HG03354 (cell line): ENCODE results near the gene PANK4.
"Not testable (repeated sequence)": the region's sequence is repeated elsewhere in the genome, so short reads cannot be mapped to it uniquely, and the experiment has no call there.

Experiments
- ATAC-seq: cut with Tn5 transposase; IDR thresholded peaks from one replicate; pipeline ENCODE4 v1.9.1; 2021; ENCODE audit warnings: mild to moderate bottlenecking; ENCODE audit not compliant: unreplicated experiment, poor library complexity, severe bottlenecking

PANK4 gene

DNA sequence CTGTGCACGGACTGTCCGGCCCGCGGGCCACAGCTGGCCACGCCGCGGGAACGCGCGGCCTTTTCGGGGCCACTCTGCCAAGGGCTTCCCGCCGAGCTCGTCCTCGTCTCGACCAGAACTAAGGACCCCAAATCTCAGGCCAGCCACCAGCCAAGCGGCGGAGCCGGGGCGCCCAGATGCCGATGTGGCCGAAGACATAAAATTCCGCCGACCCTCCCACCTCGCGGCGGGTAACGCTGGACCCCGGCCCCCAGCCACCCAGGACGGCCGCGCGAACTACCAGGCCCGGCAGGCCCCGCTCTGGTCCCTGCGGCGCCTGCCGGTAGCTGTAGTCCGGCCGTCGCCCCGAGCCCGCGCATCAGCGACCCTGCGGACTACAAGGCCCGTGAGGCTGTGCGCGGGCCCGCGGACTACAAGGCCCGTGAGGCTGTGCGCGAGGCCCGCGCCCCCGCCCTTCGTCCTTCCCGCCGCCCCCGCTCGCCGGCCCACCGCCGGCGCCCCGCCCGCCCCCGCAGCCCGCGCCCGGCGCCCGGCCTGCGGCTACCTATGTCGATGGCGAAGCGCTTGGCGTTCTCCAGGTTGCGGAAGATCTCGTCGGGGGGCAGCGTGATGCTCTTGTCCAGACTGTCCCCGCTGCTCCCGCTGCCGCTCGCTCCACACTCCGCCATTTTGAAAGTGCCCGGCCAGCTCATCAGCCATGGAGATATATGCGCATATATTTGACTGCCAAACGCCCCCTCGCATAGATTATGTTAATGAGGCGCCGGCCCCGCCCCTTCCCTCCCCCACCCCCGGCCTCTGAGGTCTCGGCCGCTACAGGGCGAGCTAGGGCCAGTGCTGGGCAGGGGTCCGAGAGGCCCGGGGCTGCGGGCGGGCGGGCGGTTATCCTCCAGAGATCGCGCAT lies at the start of gene PANK4:
Gene PANK4 (minus strand): TSS at position 677 of the 904 bp plus-strand sequence. CDS start 9 bp downstream, at position 668.
- ATAC-seq, result peak; percentile 87

DNA sequence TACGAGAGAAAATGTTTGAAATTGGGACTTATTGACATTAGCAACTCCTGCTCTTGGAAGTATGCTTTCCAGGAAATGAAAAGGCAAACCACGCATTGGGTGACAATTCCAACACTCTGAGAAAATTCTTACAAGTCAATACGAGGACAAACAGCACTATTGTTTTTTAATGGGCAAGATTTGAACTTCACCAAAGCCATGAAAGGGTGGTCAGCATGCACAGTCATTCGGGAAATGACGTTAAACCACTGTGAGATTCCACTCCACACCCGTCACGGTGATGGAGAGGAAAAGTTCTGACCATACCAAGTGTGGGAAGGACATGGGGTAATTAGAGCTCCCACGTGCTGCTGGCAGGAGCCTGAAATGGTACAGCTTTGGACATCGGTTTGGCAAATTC lies 48.0 kb upstream of the PANK4 start:
- ATAC-seq, result no peak

DNA sequence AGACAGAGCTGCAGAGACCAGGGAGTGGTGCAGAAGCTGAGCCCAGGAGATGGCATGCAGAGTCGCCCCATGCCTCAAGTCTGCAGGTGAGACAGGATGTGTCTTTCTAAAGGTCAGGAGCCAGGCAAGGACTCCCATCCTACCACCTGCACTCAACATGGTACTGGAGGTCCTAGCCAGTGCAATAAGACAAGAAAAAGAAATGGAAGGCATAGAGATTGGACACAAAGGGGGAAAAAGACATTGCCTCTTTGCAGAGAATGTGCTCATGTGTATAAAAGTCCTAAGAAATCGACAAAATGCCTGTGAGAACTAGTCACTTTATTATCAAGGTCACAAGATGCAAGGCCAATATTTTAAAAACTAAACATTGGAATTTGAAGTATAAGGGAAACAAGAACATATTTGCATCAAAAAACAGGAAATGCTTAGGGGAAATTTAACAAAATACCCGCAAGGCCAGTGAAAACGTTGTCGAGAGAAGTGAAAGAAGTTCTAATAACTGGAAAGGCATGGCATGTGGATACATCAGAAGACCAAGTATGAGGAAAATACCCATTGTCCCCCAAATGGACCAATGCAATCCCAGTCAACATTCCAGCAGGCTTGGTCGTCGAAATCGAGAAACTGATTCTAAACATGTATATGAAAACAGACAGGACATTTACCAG lies 47.0 kb upstream of the PANK4 start:
- no peak for ATAC-seq

DNA sequence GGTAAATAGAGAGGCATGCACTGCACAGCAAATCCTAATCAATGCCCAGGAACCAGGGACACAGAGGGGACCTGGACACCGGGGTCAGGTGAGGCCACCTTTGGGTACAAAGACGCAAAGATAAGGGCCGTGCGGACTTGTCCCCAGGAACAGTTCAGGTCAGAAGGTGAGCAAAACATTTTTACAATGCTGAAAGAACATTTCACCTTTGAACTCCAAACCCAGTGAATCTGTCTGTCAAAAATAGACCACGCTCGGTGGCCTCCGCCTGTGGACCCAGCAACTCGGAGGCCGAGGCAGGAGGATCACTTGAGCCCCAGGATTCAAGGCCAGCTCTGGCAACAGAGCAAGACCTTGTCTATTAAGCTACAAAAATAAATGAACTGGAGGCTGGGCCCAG lies 45.0 kb upstream of the PANK4 start:
- ATAC-seq, result no peak

DNA sequence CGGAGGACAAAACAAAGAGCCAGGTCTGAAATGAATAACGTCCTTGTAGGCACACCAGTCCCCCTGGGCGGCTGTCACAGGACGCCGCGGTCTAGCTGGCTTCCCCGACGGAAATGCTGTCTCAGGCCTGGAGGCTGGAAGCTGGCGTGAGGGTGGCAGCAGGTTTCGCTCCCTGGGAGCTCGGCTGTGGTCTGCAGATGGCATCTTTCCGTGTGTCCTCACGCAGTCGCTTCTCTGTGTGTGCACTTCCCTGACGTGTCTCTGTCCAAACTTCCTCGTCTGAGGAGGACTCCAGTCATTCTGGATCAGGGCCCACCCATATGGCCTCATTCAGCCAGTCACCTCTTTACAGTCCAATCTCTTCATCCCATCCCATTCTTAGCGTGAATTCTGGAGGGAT lies 43.9 kb upstream of the PANK4 start:
- no peak for ATAC-seq

DNA sequence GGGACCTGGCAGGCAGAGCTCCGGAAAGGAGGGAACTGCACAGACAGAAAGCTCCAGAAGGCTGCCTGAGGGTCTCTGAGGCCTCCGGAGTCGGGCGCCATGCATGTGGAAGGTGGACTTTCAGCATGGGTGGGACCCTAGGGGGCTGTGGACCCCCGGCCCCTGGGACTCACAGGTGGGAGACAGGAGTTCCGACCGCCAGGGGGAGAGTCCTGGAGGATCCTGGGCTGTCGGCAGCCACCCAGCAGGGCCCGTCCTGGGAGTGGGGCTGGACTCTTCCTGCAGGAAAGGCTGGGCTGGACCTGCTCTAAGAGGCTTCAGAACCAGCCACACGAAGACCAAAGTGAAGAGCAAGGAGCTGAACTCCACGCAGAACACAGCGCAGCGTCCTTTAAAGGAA lies 43.3 kb upstream of the PANK4 start:
- not testable (repeated sequence) for ATAC-seq

DNA sequence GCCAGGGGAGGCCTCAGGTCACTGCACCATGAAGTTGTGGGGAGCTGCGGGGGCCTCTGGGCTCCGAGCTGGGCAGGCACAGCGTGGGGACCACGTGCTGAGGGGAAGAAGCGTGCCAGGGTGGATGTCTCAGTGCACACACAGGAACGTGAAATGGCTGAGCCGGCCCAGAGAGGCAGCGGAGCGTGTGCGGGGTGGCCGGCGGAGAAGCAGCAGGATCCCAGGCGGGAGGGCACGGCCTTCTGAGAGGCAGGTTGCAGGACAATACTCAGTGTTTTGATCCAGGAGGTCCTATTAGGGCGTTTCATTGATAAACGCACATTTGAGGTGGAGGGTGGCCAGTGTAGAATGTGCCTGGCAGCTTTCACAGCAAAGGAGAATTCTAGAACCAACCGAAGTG lies 42.7 kb upstream of the PANK4 start:
- ATAC-seq, result no peak

DNA sequence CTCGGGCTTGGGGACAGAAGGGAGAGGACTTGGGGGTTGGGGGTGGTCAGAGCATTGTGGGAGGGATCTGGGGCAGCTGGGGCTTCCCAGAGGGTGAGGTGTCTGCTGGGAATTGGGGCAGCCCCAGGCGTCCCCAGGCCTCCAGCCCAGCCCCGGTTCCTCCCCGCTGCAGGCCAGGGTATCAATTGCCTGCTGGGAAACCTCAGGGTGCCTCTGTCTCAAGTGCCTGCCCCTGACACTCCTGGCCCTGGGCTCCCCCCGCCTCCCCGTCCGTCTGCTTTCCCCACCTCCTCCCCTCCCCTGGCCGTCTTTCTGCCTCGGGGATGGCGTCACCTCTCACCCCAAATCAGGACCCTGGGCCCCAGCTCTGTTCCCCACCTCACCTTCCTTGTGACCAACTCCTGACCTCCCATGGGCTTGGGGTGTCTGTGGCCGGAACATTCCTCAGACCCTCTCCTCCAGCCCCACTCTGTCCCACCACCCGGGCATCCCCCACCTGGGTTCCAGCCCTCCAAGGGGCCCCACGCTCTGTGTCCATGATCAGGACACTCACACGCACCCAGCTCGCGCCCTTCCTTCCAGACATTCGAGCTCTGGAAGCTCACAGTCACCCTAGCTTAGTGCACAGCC lies 41.9 kb upstream of the PANK4 start:
- not testable (repeated sequence) for ATAC-seq

DNA sequence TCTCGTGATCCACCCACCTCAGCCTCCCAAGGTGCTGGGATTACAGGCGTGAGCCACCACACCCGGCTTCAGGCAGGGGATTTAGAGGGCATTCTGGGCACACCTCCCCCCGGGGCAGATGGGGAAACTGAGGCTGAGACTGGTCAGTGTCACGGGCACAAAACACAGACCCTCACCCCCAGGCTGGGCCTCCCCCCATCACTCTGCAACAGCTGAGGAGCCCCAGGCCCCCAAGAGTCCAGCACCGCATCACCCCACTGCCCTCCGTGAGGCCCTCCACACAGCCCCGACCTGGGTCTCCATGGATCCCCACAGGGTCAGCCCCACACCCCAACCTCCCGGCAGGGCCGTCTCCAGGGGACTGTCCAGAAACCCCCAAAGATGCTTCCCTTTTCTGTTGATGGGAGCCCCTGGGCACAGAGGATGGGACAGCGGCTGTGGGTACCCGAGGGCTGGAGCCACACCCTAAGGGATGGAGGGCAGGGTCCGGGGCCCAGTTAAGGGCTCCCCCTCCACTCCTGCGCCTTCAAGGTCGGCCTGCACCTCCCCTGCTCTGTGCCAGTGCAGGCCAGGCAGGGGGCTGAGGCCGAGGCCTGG lies 40.8 kb upstream of the PANK4 start:
- no peak for ATAC-seq

DNA sequence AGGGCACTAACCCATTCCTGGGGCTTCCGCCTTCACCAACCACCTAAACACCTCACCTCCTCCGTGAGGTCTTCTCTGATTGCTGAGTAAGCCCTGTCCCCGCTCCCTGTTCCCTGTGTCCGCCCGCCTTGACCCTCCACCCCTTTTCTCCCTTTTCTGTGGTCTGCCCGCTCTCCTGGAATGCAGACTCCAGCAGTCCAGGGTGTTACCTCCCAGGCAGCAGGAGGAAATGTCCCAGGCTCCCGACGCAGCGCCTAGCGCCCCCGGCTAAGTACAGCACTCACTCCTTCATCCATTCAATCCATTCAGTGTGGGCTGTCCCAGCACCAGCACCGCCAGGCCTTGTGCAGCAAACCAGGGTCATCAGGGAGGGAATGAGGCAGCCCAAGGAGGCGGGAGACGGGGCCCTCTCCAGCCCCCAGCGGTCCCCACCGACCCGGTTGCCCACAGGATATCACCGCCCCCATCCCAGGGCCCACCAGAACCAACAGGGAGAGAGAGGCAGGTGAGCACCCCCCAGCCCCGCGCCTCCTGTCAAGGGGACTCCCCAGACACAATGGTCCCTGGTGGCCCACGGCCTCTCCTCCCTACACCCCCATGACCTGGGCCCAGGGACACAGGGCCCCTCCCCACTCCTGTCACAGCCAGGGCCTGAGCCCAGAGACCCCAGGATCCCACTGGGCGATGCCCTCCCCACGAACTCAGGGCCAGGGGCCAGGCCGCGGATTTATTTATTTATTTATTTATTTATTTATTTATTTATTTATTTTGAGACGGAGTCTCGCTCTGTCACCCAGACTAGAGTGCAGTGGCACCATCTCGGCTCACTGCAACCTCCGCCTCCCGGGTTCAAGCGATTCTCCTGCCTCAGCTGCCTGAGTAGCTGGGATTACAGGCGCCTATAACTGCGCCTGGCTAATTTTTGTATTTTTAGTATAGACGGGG lies 40.0 kb upstream of the PANK4 start:
- no peak for ATAC-seq

DNA sequence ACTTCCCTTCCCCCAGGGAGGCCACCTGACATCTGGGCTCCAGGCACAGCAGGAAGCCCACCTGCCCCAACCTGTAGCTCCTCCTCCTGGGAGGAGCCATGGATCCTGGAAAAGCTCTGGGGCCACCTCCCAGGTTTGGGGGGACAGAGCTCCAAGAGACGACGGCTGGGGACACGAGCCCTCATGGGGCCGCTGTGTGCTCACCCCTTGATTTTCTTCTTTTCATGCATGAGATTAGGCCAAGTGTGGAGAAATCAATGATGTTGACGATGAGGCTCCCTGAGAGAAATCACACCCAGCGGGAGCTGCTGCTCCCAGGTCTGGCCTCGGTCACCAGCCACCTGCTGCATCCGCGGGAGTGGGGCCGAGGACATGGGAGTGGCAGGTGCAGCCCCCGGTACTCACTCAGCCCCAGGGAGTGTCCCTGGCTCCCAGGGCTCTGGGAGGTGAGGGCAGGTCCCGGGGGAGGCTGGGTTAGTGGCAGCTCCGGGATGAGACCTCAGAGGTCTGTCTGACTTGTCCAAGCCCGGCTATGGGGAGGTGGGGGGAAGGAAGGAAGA lies 38.5 kb upstream of the PANK4 start:
- ATAC-seq, result no peak

DNA sequence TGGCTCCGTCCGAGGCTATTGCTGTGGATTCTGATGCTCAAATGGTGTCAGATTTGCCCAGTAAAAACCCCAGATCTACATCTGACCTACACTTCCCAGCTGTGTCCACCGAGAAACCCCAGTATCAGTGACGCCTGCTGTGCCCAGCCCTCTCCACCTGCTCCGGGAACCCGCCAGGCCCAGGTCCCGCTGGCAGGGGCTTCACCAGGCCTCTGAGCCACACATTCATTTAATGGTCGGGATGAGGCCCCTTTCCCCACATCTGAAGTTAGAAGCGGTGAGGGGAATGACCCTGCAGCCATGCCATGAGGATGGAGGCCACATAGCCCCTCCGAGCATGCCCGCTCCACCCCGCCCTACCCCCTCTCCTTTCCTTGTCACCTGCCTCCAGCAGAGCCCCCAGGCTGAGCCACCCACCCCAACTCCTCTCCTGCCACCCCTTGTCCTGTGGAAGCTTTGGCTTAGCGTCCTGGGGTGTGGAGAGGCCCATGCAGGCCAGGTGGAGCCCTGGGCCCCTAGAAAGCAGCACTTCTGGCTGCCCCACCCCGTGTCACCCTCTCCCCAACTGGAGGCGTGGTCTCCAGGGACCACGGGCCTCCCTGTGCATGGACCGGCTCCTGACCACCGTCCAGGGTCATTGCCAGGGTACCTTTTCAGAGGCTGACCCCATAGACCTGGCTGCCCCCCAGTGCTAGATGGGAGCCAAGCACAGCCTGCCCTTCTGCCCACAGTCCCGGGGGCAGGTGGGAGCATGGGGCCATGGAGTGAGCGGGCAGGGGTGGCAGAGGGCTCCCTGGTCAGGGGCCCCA lies 37.8 kb upstream of the PANK4 start:
- ATAC-seq, result no peak

DNA sequence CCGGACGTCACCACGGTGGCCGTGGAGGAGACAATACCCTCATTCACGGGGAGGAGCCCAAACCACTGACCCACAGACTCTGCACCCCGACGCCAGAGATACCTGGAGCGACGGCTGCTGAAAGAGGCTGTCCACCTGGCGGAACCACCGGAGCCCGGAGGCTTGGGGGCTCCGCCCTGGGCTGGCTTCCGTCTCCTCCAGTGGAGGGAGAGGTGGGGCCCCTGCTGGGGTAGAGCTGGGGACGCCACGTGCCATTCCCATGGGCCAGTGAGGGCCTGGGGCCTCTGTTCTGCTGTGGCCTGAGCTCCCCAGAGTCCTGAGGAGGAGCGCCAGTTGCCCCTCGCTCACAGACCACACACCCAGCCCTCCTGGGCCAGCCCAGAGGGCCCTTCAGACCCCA lies 36.8 kb upstream of the PANK4 start:
- ATAC-seq, result no peak

DNA sequence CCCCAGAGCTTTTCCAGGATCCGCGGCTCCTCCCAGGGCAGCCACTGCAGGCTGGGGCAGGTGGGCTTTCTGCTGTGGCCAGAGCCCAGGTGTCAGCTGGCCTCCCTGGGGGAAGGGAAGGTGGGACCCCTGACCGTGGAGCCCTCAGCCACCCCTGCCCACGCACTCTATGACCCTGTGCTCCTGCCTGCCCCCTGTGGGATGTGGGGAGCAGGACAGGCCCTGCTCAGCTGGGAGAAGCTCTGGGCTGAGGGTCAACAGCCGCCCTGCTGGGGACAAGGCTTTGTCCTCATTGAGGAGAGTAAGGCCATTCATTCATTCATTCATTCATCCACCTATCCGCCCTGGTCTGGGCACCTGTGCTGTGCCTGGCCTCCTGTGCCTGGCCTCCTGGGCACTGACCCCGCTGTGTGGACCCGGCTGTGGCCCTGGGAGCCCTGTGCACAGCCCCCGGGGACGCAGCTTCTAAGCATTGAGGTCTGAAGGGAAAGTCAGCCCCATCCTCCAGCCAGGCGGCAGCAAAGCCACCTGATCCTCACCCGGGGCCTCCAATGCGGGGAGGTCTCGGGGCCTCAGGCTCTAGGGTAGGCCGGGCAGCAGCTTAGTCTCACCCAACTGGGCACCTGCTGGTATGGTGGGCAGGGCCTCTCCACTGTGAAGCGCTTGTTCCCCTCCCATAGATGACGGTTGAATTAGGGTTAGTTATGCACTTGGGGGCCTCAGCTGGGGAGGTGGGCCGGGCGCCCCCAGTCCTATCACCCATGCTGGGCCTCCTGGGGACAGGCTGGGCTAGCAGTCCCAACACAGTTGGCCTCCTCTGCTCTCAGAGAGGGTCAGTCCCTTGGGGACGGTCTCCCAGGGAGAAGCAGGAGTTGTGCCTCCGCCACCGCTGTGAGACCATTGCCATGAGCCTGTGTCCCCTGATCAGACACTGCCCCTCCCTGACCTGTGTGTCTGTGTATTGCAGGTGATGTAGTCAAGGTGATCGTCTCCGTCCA lies 35.8 kb upstream of the PANK4 start:
- no peak for ATAC-seq

DNA sequence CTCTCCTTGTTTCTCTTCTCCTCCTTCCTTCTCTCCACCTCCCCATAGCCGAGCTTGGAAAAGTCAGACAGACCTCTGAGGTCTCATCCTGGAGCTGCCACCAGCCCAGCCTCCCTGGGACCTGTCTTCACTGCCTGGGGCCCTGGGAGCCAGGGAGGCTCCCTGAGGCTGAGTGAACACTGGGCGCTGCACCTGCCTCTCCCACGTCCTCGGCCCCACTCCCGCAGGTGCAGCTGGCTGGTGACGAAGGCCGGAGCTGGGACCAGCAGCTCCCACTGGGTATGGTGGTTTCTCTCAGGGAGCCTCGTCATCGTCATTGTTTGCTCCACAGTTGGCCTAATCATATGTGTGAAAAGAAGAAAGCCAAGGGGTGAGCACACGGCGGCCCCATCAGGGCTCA lies 35.0 kb upstream of the PANK4 start:
- ATAC-seq, result no peak

DNA sequence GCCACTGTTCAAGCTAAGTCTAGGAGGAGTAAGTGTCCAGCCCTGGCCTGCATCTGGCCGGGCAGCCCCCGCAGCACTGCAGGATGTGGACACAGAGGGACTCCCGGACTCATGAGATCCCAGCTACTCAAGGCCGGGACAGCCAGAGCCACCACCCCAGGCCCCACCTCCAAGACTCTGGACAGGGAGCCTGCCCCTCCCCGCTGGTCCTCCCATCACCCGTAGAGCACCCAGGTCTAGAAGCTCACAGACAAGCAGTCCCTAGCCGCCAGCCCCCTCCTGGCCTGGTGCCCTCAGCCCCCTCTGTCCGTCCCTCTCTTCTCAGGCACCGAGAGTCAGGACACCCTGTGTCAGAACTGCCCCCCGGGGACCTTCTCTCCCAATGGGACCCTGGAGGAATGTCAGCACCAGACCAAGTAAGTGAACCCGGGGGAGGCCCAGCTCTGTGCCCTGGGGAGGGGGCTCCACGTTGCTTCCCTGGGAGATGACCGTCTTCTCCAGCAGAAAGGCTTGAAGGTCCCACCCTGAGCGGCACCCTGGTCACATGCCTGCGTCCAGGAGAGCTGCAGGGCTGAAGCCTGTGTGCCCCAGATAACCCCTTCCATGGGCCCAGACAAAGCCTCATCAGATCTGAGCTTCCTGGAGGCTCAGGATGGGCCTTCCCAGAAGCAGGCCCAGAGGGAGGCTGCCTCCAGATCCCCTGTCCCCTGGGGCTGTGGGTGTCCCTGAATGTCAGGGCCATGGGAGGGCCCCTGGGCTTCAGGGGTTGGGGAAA lies 34.1 kb upstream of the PANK4 start:
- ATAC-seq, result no peak
